Keratinocyte (primary cell): ENCODE results near the gene MOCS1. TPM values are rescaled to one million over a fixed set of nuclear protein-coding genes. Genes with fewer than 3 reads are reported as not detected.

Experiments used
- DNase-seq: peaks from one replicate; pipeline ENCODE4 v3.0.0-alpha.2; 2011; ENCODE audit warnings: low read depth, missing footprints, low spot score
- FAIRE-seq: peaks from 2 replicates; lab custom pipeline; 2011; peaks lifted over from hg19 to GRCh38; lab: Jason Lieb, UNC
- H2AFZ ChIP-seq: 2 replicates; pipeline ENCODE4 v1.6.0; 2012; ENCODE audit warnings: low read length, control low read depth, inconsistent platforms; ENCODE audit not compliant: control insufficient read depth
- H3K27ac ChIP-seq: 2 replicates; pipeline ENCODE4 v1.5.1; 2011; ENCODE audit warnings: low read length; ENCODE audit not compliant: control insufficient read depth, insufficient read depth
- H3K27me3 ChIP-seq: 3 replicates; pipeline ENCODE4 v1.6.0; 2011; ENCODE audit warnings: low read length; ENCODE audit not compliant: control insufficient read depth, insufficient read depth; ENCODE audit errors: extremely low read depth
- H3K36me3 ChIP-seq, 2 experiments: 2 replicates in 1 of 2; 3 replicates in 1 of 2; pipeline ENCODE4 v1.5.1; 2011; ENCODE audit warnings: low read length in 2 of 2, mild to moderate bottlenecking in 1 of 2; ENCODE audit not compliant: control insufficient read depth in 2 of 2, insufficient read depth in 2 of 2; ENCODE audit errors: extremely low read depth in 1 of 2
- H3K4me1 ChIP-seq: 3 replicates; pipeline ENCODE4 v1.5.1; 2011; ENCODE audit warnings: low read length; ENCODE audit not compliant: control insufficient read depth, insufficient read depth; ENCODE audit errors: extremely low read depth
- H3K4me2 ChIP-seq: 3 replicates; pipeline ENCODE4 v1.6.0; 2011; ENCODE audit warnings: low read depth, low read length; ENCODE audit not compliant: control insufficient read depth, insufficient read depth; ENCODE audit errors: extremely low read depth
- H3K4me3 ChIP-seq, 3 experiments: fragments of 200-600 bp in 1 of 3; sonication (generic) in 1 of 3; 2 replicates in 2 of 3; 3 replicates in 1 of 3; pipeline ENCODE4 v1.5.1; 2011 to 2016; ENCODE audit warnings: low read length in 3 of 3, mild to moderate bottlenecking in 3 of 3, control low read depth in 2 of 3, inconsistent platforms in 1 of 3, low read depth in 1 of 3, mixed read lengths in 1 of 3, mixed run types in 1 of 3, moderate library complexity in 1 of 3; ENCODE audit not compliant: control insufficient read depth in 2 of 3, insufficient read depth in 2 of 3; ENCODE audit errors: extremely low read depth in 1 of 3
- H3K79me2 ChIP-seq: 2 replicates; pipeline ENCODE4 v1.6.0; 2012; ENCODE audit warnings: low read length; ENCODE audit not compliant: control insufficient read depth, insufficient read depth
- H3K9ac ChIP-seq: 3 replicates; pipeline ENCODE4 v1.6.0; 2011; ENCODE audit warnings: low read length; ENCODE audit not compliant: control insufficient read depth, insufficient read depth; ENCODE audit errors: extremely low read depth
- H3K9me1 ChIP-seq: 3 replicates; pipeline ENCODE4 v1.6.0; 2011; ENCODE audit warnings: low read length; ENCODE audit not compliant: control insufficient read depth, insufficient read depth; ENCODE audit errors: extremely low read depth
- H3K9me3 ChIP-seq: 2 replicates; pipeline ENCODE4 v1.5.1; 2012; ENCODE audit warnings: low read depth, low read length; ENCODE audit not compliant: control insufficient read depth
- H4K20me1 ChIP-seq: 3 replicates; pipeline ENCODE4 v1.6.0; 2011; ENCODE audit warnings: low read length; ENCODE audit not compliant: control insufficient read depth, insufficient read depth; ENCODE audit errors: extremely low read depth
- EZH2 ChIP-seq: IDR thresholded peaks from one replicate; pipeline ENCODE4 v1.6.1; 2012; ENCODE audit warnings: inconsistent platforms, mild to moderate bottlenecking, low read length, moderate library complexity
- dilution Hi-C: fragments of 300-500 bp; cut with MboI; formaldehyde crosslinking; loops from one replicate; pipeline ENCODE4 v1.7.0; 2020; ENCODE audit warnings: low sequenced_read_pairs; ENCODE audit not compliant: extremely low pct_ligation_motif_present
- polyA plus RNA-seq, 5 experiments: library from polyadenylated mRNA; depleted of rRNA in 3 of 5; stranded (reverse) in 3 of 5; stranded (forward) in 1 of 5; unstranded in 1 of 5; fragments of >200 nt; gene quantifications; 1 replicate in 1 of 5; 2 replicates in 3 of 5; 3 replicates in 1 of 5; pipeline versions ENCODE4 v1.2.1 to v1.2.3, GENCODE V29; 2011 to 2012; ENCODE audit warnings: missing spikeins in 2 of 5, low read depth in 1 of 5, low replicate concordance in 1 of 5
- TF ChIP-seq, protein P1 (sequence below), 3 experiments: IDR thresholded peaks in 1 of 3; conservative IDR thresholded peaks in 1 of 3; optimal IDR thresholded peaks in 1 of 3; 2 replicates in 2 of 3; 3 replicates in 1 of 3; pipeline versions ENCODE3 to v1.5.1; 2011; ENCODE audit warnings: low read length in 3 of 3, mild to moderate bottlenecking in 3 of 3, moderate library complexity in 2 of 3, control low read depth in 1 of 3, inconsistent platforms in 1 of 3; ENCODE audit not compliant: insufficient read depth in 2 of 3; ENCODE audit errors: extremely low read depth in 1 of 3

MOCS1 gene
- polyA plus RNA-seq, 1 donor (not counting 4 experiments of a cell fraction or from before 2014, with no cell fraction given), result 2.2 TPM

DNA sequence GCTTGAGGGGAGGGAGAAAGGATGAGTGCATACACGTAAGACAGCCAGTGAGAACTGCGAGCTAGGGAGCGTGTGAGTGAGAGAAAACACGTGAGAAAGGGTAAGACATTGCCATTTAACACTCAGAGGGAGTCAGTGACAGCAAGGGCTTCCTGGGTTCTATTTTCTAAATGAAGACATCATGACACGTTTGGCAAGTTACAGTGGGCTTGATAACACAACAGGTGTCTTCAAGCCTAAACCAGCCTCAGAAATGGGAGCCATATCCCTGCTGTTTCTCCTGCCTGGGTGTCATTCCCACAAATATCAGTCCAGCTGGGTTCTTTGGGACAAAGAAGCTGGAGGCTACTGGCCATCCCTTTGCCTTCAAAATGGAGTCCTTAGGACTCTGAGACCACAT is 16.9 kb upstream of the MOCS1 start:
- DNase-seq, result no peak
- Histone ChIP-seq H3K27me3 (no peaks in the 10 kb centered on the region), H2AFZ (no peak overlapping the region), H3K36me3 (no peaks in the 10 kb centered on the region), H3K4me3 (no peak overlapping the region), H3K4me2 (no peak overlapping the region), H3K27ac (no peak overlapping the region), H3K9ac (no peak overlapping the region), H3K79me2 (no peaks in the 10 kb centered on the region), H3K9me3 (no peaks in the 10 kb centered on the region), H3K4me1 (no peaks in the 10 kb centered on the region), H4K20me1 (no peaks in the 10 kb centered on the region), H3K9me1 (no peaks in the 10 kb centered on the region)
- FAIRE-seq, result no peak
- TF ChIP-seq, protein P1, sequence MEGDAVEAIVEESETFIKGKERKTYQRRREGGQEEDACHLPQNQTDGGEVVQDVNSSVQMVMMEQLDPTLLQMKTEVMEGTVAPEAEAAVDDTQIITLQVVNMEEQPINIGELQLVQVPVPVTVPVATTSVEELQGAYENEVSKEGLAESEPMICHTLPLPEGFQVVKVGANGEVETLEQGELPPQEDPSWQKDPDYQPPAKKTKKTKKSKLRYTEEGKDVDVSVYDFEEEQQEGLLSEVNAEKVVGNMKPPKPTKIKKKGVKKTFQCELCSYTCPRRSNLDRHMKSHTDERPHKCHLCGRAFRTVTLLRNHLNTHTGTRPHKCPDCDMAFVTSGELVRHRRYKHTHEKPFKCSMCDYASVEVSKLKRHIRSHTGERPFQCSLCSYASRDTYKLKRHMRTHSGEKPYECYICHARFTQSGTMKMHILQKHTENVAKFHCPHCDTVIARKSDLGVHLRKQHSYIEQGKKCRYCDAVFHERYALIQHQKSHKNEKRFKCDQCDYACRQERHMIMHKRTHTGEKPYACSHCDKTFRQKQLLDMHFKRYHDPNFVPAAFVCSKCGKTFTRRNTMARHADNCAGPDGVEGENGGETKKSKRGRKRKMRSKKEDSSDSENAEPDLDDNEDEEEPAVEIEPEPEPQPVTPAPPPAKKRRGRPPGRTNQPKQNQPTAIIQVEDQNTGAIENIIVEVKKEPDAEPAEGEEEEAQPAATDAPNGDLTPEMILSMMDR (optimal IDR thresholded peaks at IDR 0.05 in 1 of 3, IDR thresholded peaks at IDR 0.05 in 1 of 3, conservative IDR thresholded peaks at IDR 0.05 in 1 of 3; ENCODE audit: extremely low read depth in 1 of 3, insufficient read depth in 2 of 3, low read length in 3 of 3), result no peak
- TF ChIP-seq EZH2, result no peak
- dilution Hi-C loops, result no loop called here

DNA sequence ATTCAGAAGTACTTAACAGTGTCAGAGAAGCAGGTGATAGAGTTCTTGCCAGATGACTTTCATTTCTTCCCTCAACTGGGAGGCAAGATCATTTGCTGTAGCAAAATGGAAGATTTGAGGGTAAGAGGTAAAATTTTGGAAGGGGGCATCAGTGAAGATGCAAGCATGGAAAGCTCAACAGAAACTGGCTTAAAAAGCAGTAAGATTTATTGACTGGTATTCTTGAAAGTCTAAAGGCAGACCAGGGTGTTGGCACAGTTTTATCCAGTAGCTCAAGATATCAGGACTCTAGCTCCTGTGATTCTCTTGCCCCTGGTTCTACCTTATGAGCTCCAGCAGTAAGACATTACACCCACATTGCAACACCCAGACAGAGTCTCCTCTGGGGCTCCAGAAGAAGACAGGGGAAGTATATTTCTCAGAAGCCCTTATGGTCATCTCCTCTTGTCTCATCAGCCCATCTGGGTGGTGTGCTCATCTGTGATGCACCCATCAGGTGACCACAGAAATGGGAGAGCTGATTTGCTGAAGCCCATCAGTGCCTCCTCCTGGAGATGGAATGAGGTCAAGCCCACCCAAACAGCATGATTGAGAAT is 16.0 kb upstream of the MOCS1 start:
- Histone ChIP-seq H3K79me2 (no peaks in the 10 kb centered on the region), H3K9me3 (no peaks in the 10 kb centered on the region), H4K20me1 (no peaks in the 10 kb centered on the region), H3K9ac (no peak overlapping the region), H3K4me1 (peaks cover 8% of the 10 kb centered on the region), H3K36me3 (no peaks in the 10 kb centered on the region), H3K27me3 (no peaks in the 10 kb centered on the region), H3K4me2 (no peak overlapping the region), H3K4me3 (no peak overlapping the region), H2AFZ (no peak overlapping the region), H3K27ac (no peak overlapping the region), H3K9me1 (no peaks in the 10 kb centered on the region)
- TF ChIP-seq, protein P1 (optimal IDR thresholded peaks at IDR 0.05 in 1 of 3, IDR thresholded peaks at IDR 0.05 in 1 of 3, conservative IDR thresholded peaks at IDR 0.05 in 1 of 3; ENCODE audit: extremely low read depth in 1 of 3, insufficient read depth in 2 of 3, low read length in 3 of 3), result no peak
- no peak for TF ChIP-seq EZH2
- FAIRE-seq (no peak), DNase-seq (no peak)
- dilution Hi-C loops, result no loop called here
